Stimulated activated CD4-positive, alpha-beta T cell treated with anti-CD3 and anti-CD28 coated beads, Interleukin-1b, Interleukin-23, amount 100 ng/mL, for 24 hours (primary cell): Measurements from ENCODE around the gene LPXN.
"Not testable (repeated sequence)": the region's sequence is repeated elsewhere in the genome, so short reads cannot be mapped to it uniquely, and the experiment has no call there.

Source experiments
- DNase-seq, 4 experiments: peaks; one replicate each; pipeline ENCODE4 v3.0.0-alpha.2; 2020; ENCODE audit warnings: low read depth in 4 of 4, low spot score in 1 of 4

Gene LPXN

DNA sequence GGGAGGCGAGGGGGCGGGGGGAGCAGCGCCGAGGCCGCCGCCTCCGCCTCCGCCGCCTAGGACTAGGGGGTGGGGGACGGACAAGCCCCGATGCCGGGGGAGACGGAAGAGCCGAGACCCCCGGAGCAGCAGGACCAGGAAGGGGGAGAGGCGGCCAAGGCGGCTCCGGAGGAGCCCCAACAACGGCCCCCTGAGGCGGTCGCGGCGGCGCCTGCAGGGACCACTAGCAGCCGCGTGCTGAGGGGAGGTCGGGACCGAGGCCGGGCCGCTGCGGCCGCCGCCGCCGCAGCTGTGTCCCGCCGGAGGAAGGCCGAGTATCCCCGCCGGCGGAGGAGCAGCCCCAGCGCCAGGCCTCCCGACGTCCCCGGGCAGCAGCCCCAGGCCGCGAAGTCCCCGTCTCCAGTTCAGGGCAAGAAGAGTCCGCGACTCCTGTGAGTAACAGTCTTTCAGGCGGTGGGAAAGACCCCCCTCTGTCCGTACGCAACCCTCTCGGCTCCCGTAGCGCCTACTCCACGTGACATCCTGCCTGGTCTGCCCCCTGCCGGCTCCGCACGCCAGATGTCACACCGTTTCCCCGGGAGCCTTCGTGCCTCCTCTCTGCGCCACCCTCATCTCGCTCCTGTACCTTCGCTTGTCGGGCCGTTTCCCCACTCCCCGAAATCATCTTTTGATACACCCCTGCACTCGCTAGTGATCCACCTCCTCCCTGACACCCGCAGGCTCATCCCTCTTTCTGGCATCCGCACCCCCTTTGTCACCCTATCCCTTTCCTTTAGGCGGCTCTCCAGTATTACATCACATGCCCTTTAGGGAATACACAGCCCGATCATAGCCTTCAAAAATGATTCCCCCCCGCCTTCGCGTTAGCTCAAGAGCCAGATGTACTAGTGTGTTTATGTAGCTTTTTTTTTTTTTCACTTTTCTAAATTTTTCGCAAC lies 3.8 kb upstream of the LPXN start:
- peak; percentile 82 to 89 (median 84) for DNase-seq

DNA sequence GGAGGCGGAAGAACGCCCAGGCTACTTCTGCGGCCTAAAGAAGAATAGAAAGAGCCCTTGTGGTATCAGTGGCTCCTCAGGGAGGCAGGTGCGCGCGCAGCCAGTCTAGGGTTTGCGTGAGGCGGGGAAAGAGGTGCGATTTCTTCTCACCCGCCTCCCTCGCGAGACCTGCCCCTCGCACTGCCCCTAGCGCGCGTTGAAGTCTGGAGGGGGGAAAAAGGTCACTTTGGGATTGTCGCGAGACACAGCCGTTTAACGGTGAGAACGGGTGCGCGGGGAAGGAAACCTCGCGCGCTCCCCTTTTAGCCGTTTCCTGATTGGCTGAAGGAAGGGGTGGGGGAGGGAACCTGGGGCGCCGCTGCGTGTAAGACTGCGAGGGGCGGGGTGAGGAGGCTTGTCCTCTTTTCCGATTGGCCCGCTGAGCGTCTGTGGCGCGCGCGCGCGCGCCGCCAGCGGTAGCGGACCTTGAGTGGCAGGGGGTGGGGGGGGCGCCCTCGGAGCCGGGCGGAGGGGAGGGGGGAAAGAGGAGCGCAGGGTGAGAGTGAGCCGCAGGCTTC lies 3.1 kb upstream of the LPXN start, which contains the start of gene ZFP91:
ZFP91 (plus strand) TSS at position 429 of the 557 bp plus-strand sequence. CDS start 219 bp downstream, outside the sequence.
- peak; percentile 92 to 95 (median 94) for DNase-seq

GRCh38 chr11:58578136-58578634 lies 2.5 kb upstream of the LPXN start:
- DNase-seq, result peak; percentile 83 to 87 (median 86)

GRCh38 chr11:58577555-58578135 lies 2.0 kb upstream of the LPXN start:
- DNase-seq, result peak; percentile 55 to 61 (median 59)

DNA sequence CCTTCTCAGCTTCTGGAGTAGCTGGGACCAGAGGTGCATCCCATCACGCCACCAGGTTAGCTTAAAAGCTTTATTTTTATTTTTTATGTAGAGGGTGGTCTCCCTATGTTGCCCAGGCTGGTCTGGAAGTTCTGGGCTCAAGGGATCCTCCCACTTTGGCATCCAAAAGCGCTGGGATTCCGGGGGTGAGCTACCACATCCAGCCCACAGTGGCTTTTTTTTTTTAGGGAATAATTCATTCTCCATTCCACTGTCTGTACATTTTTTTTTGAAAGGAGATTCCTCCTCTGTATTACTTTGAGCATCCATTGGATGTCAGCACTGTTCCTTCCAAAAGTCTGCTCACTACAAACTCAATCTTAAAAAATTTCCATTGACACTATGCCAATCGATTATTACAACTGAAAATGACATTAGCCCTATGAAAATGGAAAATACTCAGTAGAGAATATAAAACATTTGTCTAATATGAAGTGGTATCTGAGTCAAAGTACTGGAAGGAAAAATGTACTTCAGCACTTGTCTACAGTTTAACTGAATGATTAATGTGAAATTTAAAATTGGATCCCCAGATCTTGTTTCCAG lies 1.3 kb upstream of the LPXN start:
- no peak for DNase-seq

GRCh38 chr11:58574881-58575280 lies 775 bp downstream of the LPXN start:
- no peak for DNase-seq

- DNase-seq, result peak in 3 of 4 experiments; percentile 39 to 76 (median 53)
Measured at GRCh38 chr11:58573451-58574104, 2.1 kb downstream of the LPXN start.

DNA sequence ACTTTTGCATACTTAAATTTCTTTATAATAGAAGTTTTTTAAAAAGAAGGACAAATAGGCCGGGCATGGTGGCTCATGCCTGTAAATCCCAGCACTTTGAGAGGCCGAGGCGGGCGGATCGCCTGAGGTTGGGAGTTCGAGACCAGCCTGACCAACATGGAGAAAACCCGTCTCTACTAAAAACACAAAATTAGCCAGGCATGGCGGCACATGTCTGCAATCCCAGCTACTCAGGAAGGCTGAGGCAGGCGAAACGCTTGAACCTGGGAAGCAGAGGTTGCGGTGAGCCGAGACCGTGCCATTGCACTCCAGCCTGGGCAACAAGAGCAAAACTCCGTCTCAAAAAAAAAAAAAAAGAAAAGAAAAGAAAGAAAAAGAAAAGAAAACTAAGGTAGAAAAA lies 2.8 kb downstream of the LPXN start:
- not testable (repeated sequence) for DNase-seq

GRCh38 chr11:58567889-58568512 lies 7.7 kb downstream of the LPXN start:
- peak in 3 of 4 experiments; percentile 45 to 53 (median 49) for DNase-seq

- no peak for DNase-seq
Measured at GRCh38 chr11:58564231-58564630, 11.4 kb downstream of the LPXN start.

DNA sequence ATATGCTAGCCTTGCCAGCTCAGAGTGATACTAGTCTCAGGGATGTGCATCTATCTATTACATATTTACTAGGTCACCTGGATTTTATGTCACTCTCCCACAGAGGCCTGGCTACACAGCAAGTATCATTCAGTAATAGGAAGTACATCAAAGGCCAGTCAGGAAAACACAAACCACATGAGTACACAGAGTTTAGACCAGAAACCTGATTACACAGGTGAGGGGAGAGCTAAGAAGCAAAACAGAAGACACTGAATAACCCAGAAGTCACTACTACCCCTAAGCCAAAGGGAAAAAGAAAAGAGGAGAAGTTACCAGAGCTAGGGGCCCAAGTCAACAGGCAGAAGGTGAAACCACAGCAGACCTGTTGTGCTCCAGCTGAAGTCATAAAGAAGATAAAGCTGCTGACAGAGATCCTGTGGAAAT lies 13.3 kb downstream of the LPXN start:
- no peak for DNase-seq

DNA sequence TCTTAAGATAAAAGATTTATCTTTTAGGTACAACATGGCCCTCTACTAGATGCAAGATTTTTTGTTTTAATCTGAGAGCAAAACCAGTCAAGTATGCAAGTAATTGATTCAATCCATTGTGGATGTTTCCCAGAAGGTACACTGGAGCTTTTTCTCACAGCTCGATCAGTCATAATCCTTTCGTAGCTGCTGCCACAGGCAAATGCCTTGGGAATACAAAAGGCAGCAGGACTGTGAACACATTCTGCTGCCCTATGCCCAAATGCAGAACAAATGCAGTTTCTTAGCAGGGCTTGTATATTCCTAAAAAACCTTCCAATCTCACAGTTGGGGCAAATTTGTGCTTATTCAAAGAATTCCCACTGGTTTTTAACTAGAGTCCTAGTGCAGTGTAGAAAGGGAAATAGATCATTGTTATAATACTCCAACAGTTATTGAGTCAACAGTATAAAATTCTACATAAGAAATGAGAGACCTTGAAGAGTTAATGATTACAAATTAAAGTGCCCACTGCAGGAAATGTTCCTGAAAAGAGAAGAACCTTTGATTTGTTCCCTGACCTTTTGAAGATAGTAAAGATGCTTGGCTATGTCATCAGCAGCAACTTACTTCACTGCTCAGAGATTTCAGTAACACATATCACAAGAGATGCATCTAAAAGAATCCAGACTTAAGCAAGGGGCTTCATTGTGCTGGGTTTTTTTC lies 14.1 kb downstream of the LPXN start:
- DNase-seq, result no peak

DNA sequence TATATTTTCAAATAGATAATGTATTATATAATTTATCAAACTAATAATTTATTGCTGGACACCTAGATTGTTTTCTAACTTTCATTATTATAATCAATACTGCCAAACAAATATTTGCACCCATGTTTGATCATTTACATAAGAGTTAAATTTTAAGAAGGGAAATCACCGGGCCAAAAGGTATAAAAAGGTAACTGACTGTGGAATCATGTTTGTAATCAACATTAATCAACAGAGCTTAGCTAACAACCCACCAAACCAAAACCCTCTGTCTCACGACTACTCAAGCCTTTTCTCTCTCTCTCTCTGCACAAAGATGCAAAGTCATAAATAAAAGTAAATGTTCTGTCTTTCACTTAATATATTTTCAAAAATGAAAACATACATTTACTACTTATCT lies 14.8 kb downstream of the LPXN start:
- no peak for DNase-seq

- no peak for DNase-seq
Measured at GRCh38 chr11:58549644-58550043, 26.0 kb downstream of the LPXN start.

DNA sequence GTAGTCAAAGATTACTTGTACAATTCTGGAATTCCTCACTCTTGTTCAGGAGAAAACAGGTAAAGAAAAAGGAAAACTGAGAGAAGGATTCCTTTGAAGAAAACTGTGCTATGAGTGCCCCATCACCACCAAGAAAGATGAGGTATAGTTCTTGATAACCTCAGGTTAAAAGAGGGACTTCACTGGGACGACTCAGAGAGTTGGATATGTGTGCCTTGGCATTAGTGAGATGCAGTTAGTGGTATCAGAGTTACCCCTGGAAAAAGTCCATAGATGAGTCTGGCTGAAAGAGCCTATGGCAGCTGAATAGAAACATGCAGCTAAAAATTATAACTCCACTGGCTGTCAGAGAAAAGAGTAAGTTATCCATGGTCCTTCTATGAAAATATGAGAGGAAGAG lies 28.8 kb downstream of the LPXN start:
- no peak for DNase-seq

DNA sequence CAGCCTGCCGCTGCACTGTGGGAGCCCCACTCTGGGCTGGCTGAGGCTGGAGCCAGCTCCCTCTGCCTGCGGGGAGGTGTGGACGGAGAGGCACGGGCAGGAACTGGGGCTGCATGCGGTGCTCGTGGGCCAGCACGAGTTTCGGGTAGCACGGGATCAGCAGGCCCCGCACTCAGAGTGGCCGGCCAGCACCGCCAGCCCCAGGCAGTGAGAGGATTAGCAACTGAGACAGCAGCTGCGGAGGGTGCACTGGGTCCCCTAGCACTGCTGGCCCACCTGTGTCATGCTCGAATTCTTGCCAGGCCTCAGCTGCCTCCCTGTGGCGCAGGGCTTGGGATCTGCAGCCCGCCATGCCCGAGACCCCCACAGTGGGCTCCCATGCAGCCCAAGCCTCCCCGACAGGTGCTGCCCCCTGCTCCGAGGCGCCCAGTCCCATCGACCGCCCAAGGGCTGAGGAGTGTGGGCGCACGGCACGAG lies 43.8 kb downstream of the LPXN start:
- no peak for DNase-seq

DNA sequence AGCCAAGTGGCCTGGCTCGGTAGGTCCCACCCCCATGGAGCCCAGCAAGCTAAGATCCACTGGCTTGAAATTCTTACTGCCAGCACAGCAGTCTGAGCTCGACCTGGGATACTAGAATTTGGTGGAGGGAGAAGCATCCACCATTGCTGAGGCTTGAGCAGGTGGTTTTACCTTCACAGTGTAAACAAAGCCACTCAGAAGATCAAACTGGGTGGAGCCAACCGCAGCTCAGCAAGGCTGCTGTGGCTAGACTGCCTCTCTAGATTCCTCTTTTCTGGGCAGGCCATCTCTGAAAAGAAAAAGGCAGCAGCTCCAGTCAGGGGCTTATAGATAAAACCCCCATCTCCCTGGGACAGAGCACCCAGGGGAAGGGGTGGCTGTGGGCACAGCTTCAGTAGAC lies 45.4 kb downstream of the LPXN start:
- no peak for DNase-seq

GRCh38 chr11:58527429-58527828 lies 48.2 kb downstream of the LPXN start:
- DNase-seq, result no peak

GRCh38 chr11:58526721-58527120 lies 48.9 kb downstream of the LPXN start:
- DNase-seq, result no peak
